K562 (cell line): Measurements from ENCODE around the gene HARS2. TPM values are rescaled to one million over a fixed set of nuclear protein-coding genes. Genes with fewer than 3 reads are reported as not detected.

Source experiments
- FOSL1 ChIP-seq: fragments of 200-800 bp; sonication (Bioruptor generic); conservative IDR thresholded peaks from 2 replicates; pipeline ENCODE4 v1.6.1; 2016; ENCODE audit warnings: missing genetic modification characterization, missing compliant biosample characterization
- FOXK2 ChIP-seq, 2 experiments: fragments of 450-650 bp; IDR thresholded peaks in 1 of 2; conservative IDR thresholded peaks in 1 of 2; 2 replicates each; pipeline ENCODE4 v1.6.1; 2016; ENCODE audit warnings: low read depth in 2 of 2, mild to moderate bottlenecking in 1 of 2
- HEY1 ChIP-seq: fragments of 250-450 bp; sonication (Bioruptor Pico); IDR thresholded peaks from 2 replicates; pipeline ENCODE4 v1.5.0; 2020; ENCODE audit warnings: mild to moderate bottlenecking, moderate library complexity, borderline replicate concordance
- IRF9 ChIP-seq: fragments of 450-650 bp; IDR thresholded peaks from 2 replicates; pipeline ENCODE4 v1.6.1; 2016; ENCODE audit warnings: missing biosample characterization, missing genetic modification characterization
- KDM4B ChIP-seq, 2 experiments: fragments of 450-650 bp in 1 of 2; sonication (generic) in 1 of 2; IDR thresholded peaks; 2 replicates each; pipeline ENCODE4 v1.6.1; 2016 to 2017; ENCODE audit warnings: borderline replicate concordance in 2 of 2, antibody characterized with exemption in 1 of 2, low read depth in 1 of 2, mild to moderate bottlenecking in 1 of 2
- MBD2 ChIP-seq: sonication (generic); IDR thresholded peaks from 2 replicates; pipeline ENCODE4 v1.6.1; 2016; ENCODE audit warnings: low read depth, borderline replicate concordance
- NR4A1 ChIP-seq, 2 experiments: fragments of 250-450 bp in 1 of 2; fragments of 450-650 bp in 1 of 2; sonication (Bioruptor Pico) in 1 of 2; IDR thresholded peaks; 2 replicates each; pipeline versions ENCODE4 v1.4.0 to v1.6.1; 2016 to 2020; ENCODE audit warnings: mild to moderate bottlenecking in 2 of 2, missing compliant biosample characterization in 1 of 2, missing genetic modification characterization in 1 of 2, moderate library complexity in 1 of 2
- PHTF2 ChIP-seq: fragments of 250-450 bp; sonication (Bioruptor Pico); IDR thresholded peaks from 2 replicates; pipeline ENCODE4 v1.5.0; 2021; ENCODE audit warnings: mild to moderate bottlenecking
- POLR3A ChIP-seq: IDR thresholded peaks from 2 replicates; pipeline ENCODE4 v1.6.1; 2011; ENCODE audit warnings: borderline replicate concordance, mild to moderate bottlenecking, moderate library complexity; ENCODE audit not compliant: insufficient read length, insufficient read depth; ENCODE audit errors: extremely low read depth
- RBFOX2 ChIP-seq: fragments of 200-400 bp; formaldehyde crosslinking; IDR thresholded peaks from 2 replicates; pipeline ENCODE4 v1.6.1; 2017; ENCODE audit warnings: low read depth, mild to moderate bottlenecking, low read length, moderate library complexity
- TARDBP ChIP-seq: fragments of 450-650 bp; IDR thresholded peaks from 2 replicates; pipeline ENCODE4 v1.6.1; 2016
- TCF15 ChIP-seq: fragments of 250-450 bp; sonication (Bioruptor Pico); IDR thresholded peaks from 2 replicates; pipeline ENCODE4 v1.8.0; 2022; ENCODE audit warnings: moderate library complexity, mild to moderate bottlenecking, inconsistent platforms
- TSHZ1 ChIP-seq: fragments of 250-450 bp; sonication (Bioruptor Pico); IDR thresholded peaks from 2 replicates; pipeline ENCODE4 v1.4.0; 2020; ENCODE audit warnings: mild to moderate bottlenecking, moderate library complexity
- ZBTB17 ChIP-seq: fragments of 450-650 bp; formaldehyde crosslinking; IDR thresholded peaks from 2 replicates; pipeline ENCODE4 v1.4.0; 2020; ENCODE audit warnings: mild to moderate bottlenecking
- ZFP36 ChIP-seq: fragments of 150-350 bp; IDR thresholded peaks from 2 replicates; pipeline ENCODE4 v1.6.1; 2018; ENCODE audit warnings: low read length, low read depth; ENCODE audit not compliant: partially characterized antibody
- ZNF324 ChIP-seq: fragments of 250-450 bp; sonication (Bioruptor Pico); IDR thresholded peaks from 2 replicates; pipeline ENCODE4 v1.4.0; 2020; ENCODE audit warnings: mild to moderate bottlenecking
- ZSCAN32 ChIP-seq: fragments of 450-650 bp; formaldehyde crosslinking; IDR thresholded peaks from 2 replicates; pipeline ENCODE4 v1.4.0; 2020; ENCODE audit warnings: mild to moderate bottlenecking, moderate library complexity
- polyA plus RNA-seq, 8 experiments: library from polyadenylated mRNA; depleted of rRNA in 4 of 8; stranded (reverse) in 5 of 8; unstranded in 3 of 8; fragments of >200 nt; fragmentation: Nextera tagmentation in 2 of 8; fragmentation: Illumina TruSeq in 1 of 8; extraction: Ambion mirVana in 2 of 8; extraction: Trizol in 1 of 8; gene quantifications; 2 replicates each; pipeline versions ENCODE4 v1.2.1 to v1.2.3, GENCODE V29; 2011 to 2014; ENCODE audit warnings: inconsistent platforms in 1 of 8, missing spikeins in 1 of 8
- total RNA-seq, 7 experiments: library from RNA; depleted of rRNA in 6 of 7; stranded (reverse); fragments of >200 nt in 6 of 7; fragmentation: Illumina TruSeq in 2 of 7; extraction: Trizol in 2 of 7; gene quantifications; 2 replicates each; pipeline versions ENCODE4 v1.2.1 to v1.2.3, GENCODE V29; 2011 to 2021; ENCODE audit warnings: low replicate concordance in 1 of 7
- TF ChIP-seq, protein P1 (sequence below): fragments of 450-650 bp; conservative IDR thresholded peaks from 2 replicates; pipeline ENCODE4 v1.6.1; 2016; ENCODE audit warnings: missing genetic modification characterization, low read depth, mild to moderate bottlenecking, control low read depth, missing compliant biosample characterization
- TF ChIP-seq, protein P2 (sequence below), 2 experiments: fragments of 450-650 bp in 1 of 2; sonication (generic) in 1 of 2; formaldehyde crosslinking; conservative IDR thresholded peaks; 2 replicates each; pipeline versions ENCODE4 v1.4.0 to v1.8.1; 2020 to 2022; ENCODE audit warnings: mild to moderate bottlenecking in 1 of 2, missing genetic modification reagents in 1 of 2

HARS2 gene
- total and polyA plus RNA-seq, 9 of the 15 experiments (the other 6 are each of a cell fraction or from before 2014, with no cell fraction given) = 8.5 to 41.6 (median 27.1) TPM

GRCh38 chr5:140664359-140665119, 26.7 kb upstream of the HARS2 start, which contains the start of gene WDR55 (continued):
- no peak for TF ChIP-seq PHTF2 (CRISPR knock-in tag)
- peak; percentile 96 for TF ChIP-seq RBFOX2
- TF ChIP-seq IRF9 (tag) = no peak
- TF ChIP-seq ZNF324 (CRISPR knock-in tag) = no peak
- no peak; the same call in 1 of the 2 replicates for TF ChIP-seq FOSL1 (tag)
- no peak for TF ChIP-seq FOXK2 (conservative IDR thresholded peaks at IDR 0.05 in 1 of 2, IDR thresholded peaks at IDR 0.05 in 1 of 2; ENCODE audit: low read depth in 2 of 2)
- peak in 1 of 2 experiments; percentile 93; a peak in 1 of 4 replicates for TF ChIP-seq KDM4B (IDR thresholded peaks at IDR 0.05; ENCODE audit: borderline replicate concordance in 2 of 2, low read depth in 1 of 2)
- no peak for TF ChIP-seq TCF15 (CRISPR knock-in tag)
- TF ChIP-seq ZFP36 = no peak
- no peak for TF ChIP-seq TARDBP
- no peak for TF ChIP-seq HEY1 (CRISPR knock-in tag)
- TF ChIP-seq POLR3A = no peak
- TF ChIP-seq MBD2 = no peak; the same call in 1 of the 2 replicates
- no peak for TF ChIP-seq TSHZ1 (CRISPR knock-in tag)
- TF ChIP-seq, protein P1, sequence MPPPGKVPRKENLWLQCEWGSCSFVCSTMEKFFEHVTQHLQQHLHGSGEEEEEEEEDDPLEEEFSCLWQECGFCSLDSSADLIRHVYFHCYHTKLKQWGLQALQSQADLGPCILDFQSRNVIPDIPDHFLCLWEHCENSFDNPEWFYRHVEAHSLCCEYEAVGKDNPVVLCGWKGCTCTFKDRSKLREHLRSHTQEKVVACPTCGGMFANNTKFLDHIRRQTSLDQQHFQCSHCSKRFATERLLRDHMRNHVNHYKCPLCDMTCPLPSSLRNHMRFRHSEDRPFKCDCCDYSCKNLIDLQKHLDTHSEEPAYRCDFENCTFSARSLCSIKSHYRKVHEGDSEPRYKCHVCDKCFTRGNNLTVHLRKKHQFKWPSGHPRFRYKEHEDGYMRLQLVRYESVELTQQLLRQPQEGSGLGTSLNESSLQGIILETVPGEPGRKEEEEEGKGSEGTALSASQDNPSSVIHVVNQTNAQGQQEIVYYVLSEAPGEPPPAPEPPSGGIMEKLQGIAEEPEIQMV (tag) = no peak
- no peak for TF ChIP-seq NR4A1 (CRISPR knock-in tag; IDR thresholded peaks at IDR 0.05)
- TF ChIP-seq NR4A1 (tag; IDR thresholded peaks at IDR 0.05) = no peak
- TF ChIP-seq ZBTB17 (CRISPR knock-in tag) = peak; percentile 51; the same call in 1 of the 2 replicates
- TF ChIP-seq, protein P2, sequence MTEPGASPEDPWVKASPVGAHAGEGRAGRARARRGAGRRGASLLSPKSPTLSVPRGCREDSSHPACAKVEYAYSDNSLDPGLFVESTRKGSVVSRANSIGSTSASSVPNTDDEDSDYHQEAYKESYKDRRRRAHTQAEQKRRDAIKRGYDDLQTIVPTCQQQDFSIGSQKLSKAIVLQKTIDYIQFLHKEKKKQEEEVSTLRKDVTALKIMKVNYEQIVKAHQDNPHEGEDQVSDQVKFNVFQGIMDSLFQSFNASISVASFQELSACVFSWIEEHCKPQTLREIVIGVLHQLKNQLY (CRISPR knock-in tag; conservative IDR thresholded peaks at IDR 0.05) = no peak
- no peak for TF ChIP-seq ZSCAN32 (CRISPR knock-in tag)
